Stimulated activated CD8-positive, alpha-beta memory T cell treated with anti-CD3 and anti-CD28 coated beads, Interleukin-2, amount 100 ng/mL, for 48 hours (primary cell): ENCODE results near the gene PLEKHM3.

ENCODE experiments used
- DNase-seq, 2 donors: peaks; one replicate each; pipeline ENCODE4 v3.0.0-alpha.2; 2020; ENCODE audit warnings: low read depth in 2 of 2

Gene PLEKHM3

DNA sequence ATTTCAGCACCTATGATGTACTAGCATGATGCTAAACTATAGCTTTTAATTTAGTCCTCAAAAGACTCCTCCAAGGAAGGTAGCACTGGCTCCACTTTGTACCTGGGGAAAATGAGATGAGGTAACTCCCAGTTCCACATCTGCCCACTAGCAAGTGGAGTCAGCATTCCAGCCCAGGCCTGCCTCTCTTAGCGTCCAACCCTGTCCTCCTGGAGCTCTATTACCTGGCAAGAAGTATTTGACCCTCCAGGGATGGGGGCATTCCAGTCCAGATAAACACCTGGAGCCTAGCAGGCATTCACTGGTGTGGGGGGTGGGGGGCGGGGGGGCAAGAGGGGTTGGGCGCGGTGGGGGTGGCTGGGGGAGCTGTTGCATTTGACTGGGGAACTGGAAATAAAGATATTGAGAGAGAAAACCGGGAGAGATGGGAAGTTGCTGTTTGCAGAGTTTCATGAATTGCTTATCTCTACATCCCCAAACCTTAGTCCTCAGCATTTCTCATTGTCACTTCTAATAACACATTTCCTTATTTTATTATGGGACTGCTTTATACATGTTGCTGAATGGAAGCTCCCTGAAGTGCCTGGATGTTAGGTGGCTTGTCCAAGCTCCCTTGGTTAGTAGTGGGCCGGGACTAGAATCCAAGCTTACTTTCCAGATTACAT, 233.6 kb downstream of the PLEKHM3 start:
- no peak for DNase-seq

DNA sequence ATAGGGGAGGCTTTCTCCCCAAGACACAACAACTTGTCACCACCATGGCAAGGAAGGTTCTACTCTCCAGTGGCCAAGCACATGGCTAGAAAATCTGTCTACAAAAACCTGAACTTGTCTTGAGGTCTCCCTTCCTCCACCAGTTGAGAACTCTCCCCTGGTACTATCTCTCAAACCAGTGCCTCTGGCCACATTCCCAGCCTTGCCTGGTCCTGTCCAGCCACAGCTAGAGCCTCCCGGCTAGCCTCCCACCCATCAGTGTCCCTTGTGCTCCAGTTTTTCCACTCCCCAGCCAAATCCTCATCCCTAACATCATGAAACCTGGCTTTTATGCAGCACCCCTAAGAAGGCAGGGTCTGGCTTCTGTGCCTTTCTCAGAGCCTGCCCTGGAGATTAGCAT, 234.4 kb downstream of the PLEKHM3 start:
- no peak for DNase-seq

DNA sequence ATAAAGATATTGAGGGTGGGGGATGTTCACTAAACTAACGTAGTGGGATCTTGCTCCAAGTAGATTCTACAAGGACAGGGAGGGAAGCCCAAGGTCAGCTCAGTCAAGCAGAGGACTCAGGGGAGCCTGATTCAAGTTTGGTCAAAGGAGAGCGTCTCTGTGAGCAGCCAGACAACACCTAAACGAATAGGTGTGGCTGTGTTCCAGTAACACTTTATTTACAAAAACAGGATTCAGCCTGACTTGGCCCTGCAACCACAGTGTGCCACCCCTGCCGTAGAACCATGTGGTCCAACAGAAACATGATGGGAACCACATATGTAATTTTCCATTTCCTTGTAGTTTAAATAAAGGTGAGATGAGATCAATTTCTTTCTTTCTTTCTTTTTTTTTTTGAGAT, 237.5 kb downstream of the PLEKHM3 start:
- DNase-seq = no peak

DNA sequence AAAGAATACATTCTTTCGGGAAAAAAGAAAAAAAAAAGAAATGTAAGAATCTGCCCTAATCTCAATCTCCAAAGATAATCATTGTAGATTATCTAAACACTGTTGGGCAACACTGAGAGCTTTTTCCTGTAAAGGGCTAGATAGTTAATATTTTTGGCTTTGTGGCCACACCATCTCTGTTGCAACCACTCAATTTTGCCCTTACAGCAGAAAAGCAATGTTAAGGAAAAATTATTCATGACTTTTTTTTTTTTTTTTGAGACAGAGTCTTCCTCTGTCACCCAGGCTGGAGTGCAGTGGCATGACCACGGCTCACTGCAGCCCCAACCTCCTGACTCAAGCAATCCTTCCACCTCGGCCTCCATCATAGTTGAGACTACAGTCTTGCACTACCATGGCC, 238.3 kb downstream of the PLEKHM3 start:
- DNase-seq = no peak

DNA sequence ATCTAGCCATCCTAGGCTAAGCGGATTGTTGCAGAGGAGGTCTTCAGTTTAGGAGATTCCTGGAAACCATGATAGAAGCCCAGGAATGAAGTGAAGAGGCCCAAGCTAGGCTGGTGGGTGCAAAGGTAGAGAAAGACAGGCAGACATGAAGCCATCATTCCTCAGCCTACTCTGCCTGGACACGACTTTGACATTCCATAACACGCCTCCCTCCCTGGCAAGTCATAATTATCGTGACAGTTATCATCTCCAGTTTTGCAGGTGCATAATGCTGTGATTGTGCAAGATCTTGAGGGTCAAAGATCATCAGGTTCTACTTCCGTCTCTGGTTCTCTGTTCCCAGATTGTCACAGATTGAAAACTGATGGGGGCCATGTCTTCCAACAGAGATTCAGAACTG, 240.4 kb downstream of the PLEKHM3 start:
- no peak for DNase-seq

DNA sequence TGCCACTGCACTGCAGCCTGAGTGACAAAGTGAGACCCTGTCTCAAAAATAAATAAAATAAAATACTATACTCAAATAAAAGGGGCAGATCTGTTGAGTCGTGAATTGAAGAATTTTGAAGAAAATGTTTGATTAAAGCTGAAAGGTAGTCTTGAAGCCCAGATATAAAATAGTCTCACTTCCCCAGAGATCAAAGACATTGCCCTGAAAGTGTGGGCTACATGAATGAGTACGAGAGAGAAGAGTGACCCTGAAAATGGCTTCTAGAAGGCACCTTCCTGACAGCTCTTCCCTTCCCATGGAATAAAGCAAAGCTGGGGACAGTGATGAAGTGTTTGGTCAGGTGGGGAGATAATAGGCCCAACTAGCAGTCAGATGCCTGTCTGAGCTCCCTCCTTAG, 241.8 kb downstream of the PLEKHM3 start:
- DNase-seq = no peak

DNA sequence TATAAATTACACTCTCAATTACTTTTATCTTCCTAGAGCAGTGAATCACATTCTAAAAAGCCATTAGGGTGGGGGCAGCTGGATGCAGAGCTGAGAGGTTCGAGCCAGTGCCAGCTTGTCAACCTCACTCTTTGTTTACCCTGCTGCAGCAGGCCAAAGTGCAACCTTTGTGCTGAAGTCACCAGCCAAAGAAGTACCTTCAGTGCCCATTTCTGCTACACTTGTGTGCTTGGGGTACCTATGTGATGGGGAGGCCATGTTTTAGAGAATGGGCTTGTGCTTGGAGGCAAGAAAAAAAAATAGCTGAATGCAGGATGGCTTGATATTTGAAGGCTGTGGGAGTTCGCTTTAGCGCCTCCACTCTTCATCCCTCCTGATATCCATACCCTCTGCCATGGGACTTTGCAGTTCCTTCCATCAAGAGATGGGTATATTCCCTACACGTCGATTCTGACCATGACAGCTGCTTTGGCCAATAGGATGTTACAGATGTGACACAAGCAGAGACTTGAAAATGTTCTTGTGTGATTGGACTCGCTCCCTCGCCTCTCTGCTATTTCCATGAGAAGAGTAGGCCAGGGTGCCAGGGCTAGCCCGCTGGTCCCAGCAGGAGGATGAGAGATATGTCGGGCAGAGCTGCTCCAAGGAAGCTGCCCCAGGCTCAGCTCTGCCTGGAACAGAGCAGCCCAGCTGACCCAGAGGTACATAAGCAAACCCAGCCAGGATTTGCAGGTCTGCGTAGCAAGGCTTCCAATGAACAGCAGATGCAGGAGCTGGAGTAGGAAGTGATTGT, 242.9 kb downstream of the PLEKHM3 start:
- DNase-seq = no peak

DNA sequence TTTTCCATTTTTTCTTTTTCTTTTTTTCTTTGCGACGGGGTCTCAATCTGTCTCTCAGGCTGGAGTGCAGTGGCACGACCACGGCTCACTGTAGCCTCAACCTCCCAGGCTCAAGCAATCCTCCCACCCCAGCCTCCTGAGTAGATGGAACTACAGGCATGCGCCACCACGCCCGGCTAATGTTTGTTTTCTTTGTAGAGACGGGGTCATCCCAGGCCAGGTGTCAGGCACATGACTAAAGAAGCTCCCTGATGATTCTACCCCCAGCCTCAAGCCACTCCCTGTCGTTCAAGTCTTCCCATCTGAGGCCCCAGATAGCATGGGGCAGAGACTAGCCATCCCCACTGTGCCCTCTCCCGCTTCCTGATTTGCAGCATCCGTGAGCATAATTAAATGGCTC, 245.8 kb downstream of the PLEKHM3 start:
- DNase-seq = no peak

DNA sequence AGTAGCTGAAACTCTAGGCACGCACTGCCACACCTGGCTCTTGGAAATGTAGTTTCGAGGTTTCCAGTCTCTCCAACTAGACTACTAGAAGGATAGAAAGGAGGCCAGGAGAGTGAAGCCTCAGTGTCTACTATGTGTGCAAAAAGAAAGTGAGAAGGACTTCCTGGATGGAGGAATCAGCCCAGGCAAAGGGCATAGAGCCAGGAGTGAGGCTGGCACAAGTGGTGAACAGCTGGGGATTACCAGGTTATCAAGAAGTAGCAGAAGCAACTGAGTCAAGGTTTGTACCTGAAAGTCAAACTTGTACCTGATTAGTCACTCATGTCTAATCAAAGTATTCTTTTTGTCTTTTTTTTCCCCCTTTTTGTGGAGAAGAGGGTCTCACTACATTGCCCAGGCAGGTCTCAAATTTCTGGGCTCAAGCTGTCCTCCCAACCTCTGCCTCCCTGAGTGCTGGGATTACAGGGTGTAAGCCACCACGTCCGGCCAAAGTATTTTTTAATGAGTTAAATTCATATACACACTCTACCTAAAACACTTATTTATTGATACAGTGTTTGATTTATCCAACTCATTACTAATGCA, 246.9 kb downstream of the PLEKHM3 start:
- DNase-seq = no peak

DNA sequence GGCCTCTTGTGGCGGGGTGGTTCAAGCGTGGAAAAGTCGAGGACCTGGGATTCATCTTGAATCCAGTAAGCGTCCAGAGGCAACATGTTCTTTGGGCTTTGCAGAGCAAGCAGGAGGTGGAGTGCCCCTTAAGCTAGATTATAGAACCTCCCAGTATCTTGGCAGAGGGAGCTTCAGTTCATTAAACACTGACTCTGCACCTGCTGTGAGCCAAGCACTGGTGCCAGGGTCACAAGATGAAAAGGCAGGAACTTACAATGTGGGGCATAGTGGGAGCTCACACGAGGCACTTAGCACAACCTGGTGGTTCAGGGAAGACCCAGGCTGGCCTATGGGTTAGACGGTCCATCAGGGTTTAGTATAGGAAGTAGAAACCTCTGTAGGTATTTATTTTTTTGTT, 248.2 kb downstream of the PLEKHM3 start:
- no peak for DNase-seq

DNA sequence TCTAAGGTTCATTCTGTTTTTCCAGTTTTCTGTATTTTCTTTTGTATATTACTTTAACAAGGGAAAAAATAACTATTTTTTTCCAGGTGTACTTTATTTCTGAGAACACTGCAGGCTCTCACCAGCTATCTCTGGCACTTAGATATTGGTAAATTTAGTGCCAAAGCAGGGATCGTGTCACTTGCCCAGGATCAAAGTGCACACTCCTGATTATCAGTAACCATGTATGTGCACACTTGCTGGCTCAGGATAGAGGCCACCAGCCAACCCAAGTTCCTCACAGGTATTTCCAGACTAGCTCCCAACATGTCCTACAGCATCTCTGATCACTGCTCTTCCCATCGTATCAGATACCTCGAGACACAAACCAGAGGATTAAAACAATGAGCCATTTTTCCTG, 249.9 kb downstream of the PLEKHM3 start:
- DNase-seq = no peak

DNA sequence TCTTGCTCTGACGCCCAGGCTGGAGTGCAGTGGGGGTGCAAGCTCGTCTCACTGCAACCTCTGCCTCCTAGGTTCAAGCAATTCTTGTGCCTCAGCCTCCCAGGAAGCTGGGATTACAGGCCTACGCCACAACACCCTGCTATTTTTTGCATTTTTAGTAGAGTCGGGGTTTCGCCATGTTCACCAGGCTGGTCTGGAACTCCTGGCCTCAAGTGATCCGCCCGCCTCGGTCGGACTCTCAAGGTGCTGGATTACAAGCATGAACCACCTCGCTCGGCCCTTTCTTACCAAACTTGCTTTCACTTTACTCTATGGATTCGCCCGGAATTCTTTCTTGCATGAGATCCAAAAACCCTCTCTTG, 252.5 kb downstream of the PLEKHM3 start:
- no peak for DNase-seq

DNA sequence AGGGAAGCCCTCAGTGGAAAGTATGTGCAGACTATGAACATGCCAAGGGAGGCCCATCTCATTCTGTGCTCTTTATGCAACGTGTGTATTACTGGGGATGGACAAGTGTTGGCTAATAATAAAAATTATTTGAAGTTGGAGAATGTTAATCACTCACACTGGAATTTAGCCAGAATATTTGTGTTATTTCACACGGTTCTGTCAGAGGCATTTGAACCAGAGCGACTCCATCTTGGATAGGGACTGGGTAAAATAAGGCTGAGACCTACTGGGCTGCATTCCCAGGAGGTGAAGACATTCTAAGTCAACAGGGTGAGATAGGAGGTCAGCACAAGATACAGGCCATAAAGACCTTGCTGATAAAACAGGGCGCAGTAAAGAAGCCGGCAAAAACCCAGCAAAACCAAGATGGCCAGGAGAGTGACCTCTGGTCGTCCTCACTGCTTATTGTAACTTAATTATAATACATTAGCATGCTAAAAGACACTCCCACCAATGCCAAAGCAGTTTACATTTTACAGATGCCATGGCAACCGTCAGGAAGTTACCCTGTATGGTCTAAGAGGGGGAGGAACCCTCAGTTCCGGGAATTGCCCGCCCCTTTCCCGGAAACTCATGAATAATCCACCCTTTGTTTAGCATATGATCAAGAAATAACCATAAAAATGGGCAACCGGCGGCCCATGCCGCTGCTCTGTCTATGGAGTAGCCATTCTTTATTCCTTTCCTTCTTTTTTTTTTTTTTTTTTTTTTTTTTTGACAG, 253.1 kb downstream of the PLEKHM3 start:
- peak in 1 of 2 donors; percentile 13 for DNase-seq

DNA sequence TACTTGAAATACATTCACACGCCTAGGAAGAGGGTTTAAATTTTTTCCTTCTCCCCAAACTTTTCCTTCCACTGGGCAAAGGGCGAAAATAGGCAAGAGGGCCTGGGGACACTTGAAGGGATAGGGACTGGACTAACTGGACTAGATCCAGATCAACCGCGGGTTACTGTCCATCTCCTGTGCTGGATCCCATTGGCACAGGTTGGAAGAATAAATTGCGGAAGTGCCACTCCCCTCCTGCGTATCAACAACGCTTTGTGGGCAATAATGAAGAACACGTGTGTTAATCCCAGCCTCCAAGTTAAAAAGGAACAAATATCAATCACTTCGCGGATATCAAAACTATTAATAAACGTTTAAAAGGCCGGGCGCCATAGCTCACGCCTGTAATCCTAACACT, 253.9 kb downstream of the PLEKHM3 start:
- no peak for DNase-seq
